SK-N-SH (cell line): ENCODE results near the gene CD180.

Experiments used
- CTCF ChIP-seq: fragments of 200-600 bp; sonication (generic); IDR thresholded peaks from 2 replicates; pipeline ENCODE4 v1.6.1; 2017; ENCODE audit warnings: antibody characterized with exemption, mild to moderate bottlenecking, moderate library complexity
- EZH2phosphoT487 ChIP-seq: fragments of 200-600 bp; sonication (generic); IDR thresholded peaks from 2 replicates; pipeline ENCODE4 v1.6.1; 2017; ENCODE audit warnings: low read depth, mixed run types, mild to moderate bottlenecking, antibody characterized with exemption, moderate library complexity, borderline replicate concordance
- MXI1 ChIP-seq: IDR thresholded peaks from 2 replicates; pipeline ENCODE4 v1.6.1; 2012; ENCODE audit warnings: mild to moderate bottlenecking, low read depth, low read length, improper control_type of control experiment

- TF ChIP-seq EZH2phosphoT487 (no peak), CTCF (no peak), MXI1 (no peak)
Observed at GRCh38 chr5:67235399-67236110, 39.0 kb upstream of the CD180 start.
